Endodermal cell (in vitro differentiated cells): Measurements from ENCODE around the gene TFEB. TPM values are rescaled to one million over a fixed set of nuclear protein-coding genes. Genes with fewer than 3 reads are reported as not detected.

Experiments used
- DNase-seq: peaks from one replicate; pipeline ENCODE4 v3.0.0-alpha.2; 2017
- H3K27ac ChIP-seq: 2 replicates; pipeline ENCODE4 v1.5.1; 2013; ENCODE audit warnings: mild to moderate bottlenecking, low read depth, low read length, moderate library complexity
- H3K27me3 ChIP-seq: 2 replicates; pipeline ENCODE4 v1.6.1; 2013; ENCODE audit warnings: mild to moderate bottlenecking, low read length, moderate library complexity; ENCODE audit not compliant: insufficient read depth, control insufficient read depth, poor library complexity, severe bottlenecking
- H3K36me3 ChIP-seq: 2 replicates; pipeline ENCODE4 v1.7.0; 2013; ENCODE audit warnings: mild to moderate bottlenecking, low read length, moderate library complexity; ENCODE audit not compliant: control insufficient read depth, insufficient read depth
- H3K4me1 ChIP-seq: one replicate; pipeline ENCODE4 v1.7.0; 2013; ENCODE audit warnings: low read length; ENCODE audit not compliant: control insufficient read depth, insufficient read depth
- H3K4me3 ChIP-seq: 2 replicates; pipeline ENCODE4 v1.5.1; 2013; ENCODE audit warnings: mild to moderate bottlenecking, low read length, moderate library complexity
- H3K9ac ChIP-seq: 2 replicates; pipeline ENCODE4 v1.6.1; 2013; ENCODE audit warnings: mild to moderate bottlenecking, low read length, moderate library complexity; ENCODE audit not compliant: poor library complexity, severe bottlenecking; ENCODE audit errors: extremely low read depth
- H3K9me3 ChIP-seq: 2 replicates; pipeline ENCODE4 v1.6.1; 2013; ENCODE audit warnings: mild to moderate bottlenecking, low read length, moderate library complexity; ENCODE audit not compliant: control insufficient read depth
- H3K27ac Mint-ChIP-seq: 2 replicates; pipeline ENCODE4 v1.8.0; 2020; ENCODE audit warnings: mixed read lengths
- H3K27me3 Mint-ChIP-seq: 2 replicates; pipeline ENCODE4 v1.8.0; 2021; ENCODE audit warnings: mild to moderate bottlenecking, mixed read lengths; ENCODE audit not compliant: insufficient read depth
- H3K36me3 Mint-ChIP-seq: 2 replicates; pipeline ENCODE4 v1.8.0; 2020; ENCODE audit warnings: low read depth, mixed read lengths
- H3K4me1 Mint-ChIP-seq: 2 replicates; pipeline ENCODE4 v1.8.0; 2020; ENCODE audit warnings: mixed read lengths
- H3K4me3 Mint-ChIP-seq: 2 replicates; pipeline ENCODE4 v1.8.0; 2020; ENCODE audit warnings: mild to moderate bottlenecking, moderate library complexity, mixed read lengths
- H3K9me3 Mint-ChIP-seq: 2 replicates; pipeline ENCODE4 v1.8.0; 2020; ENCODE audit warnings: mild to moderate bottlenecking, mixed read lengths
- WGBS, 2 experiments: methylation state at CpG; one replicate each; pipeline versions ENCODE4 v1.1.5 to v1.1.7; 2013; ENCODE audit warnings: missing lambda C conversion rate in 2 of 2, mixed read lengths in 1 of 2; ENCODE audit not compliant: insufficient coverage in 1 of 2, insufficient read length in 1 of 2; 5-methylcytosine and 5-hydroxymethylcytosine counted together
- total RNA-seq, 2 donors: library from RNA; stranded (reverse); fragmentation: NEBNext Ultra II Directional in 1 of 2; extraction: Animal tissue kit (Norgen Biotek cat#: 25700) in 1 of 2; gene quantifications; 2 replicates in 1 of 2; 3 replicates in 1 of 2; pipeline ENCODE4 v1.2.1, GENCODE V29; 2021
- TF ChIP-seq, protein P1 (sequence below): fragments of 200-600 bp; sonication (generic); conservative IDR thresholded peaks from 2 replicates; pipeline ENCODE4 v1.5.0; 2021; ENCODE audit warnings: antibody characterized with exemption, mild to moderate bottlenecking

Gene TFEB
- total RNA-seq, 2 donors from 2014 or later = 0.24 TPM; not detected in 1

DNA sequence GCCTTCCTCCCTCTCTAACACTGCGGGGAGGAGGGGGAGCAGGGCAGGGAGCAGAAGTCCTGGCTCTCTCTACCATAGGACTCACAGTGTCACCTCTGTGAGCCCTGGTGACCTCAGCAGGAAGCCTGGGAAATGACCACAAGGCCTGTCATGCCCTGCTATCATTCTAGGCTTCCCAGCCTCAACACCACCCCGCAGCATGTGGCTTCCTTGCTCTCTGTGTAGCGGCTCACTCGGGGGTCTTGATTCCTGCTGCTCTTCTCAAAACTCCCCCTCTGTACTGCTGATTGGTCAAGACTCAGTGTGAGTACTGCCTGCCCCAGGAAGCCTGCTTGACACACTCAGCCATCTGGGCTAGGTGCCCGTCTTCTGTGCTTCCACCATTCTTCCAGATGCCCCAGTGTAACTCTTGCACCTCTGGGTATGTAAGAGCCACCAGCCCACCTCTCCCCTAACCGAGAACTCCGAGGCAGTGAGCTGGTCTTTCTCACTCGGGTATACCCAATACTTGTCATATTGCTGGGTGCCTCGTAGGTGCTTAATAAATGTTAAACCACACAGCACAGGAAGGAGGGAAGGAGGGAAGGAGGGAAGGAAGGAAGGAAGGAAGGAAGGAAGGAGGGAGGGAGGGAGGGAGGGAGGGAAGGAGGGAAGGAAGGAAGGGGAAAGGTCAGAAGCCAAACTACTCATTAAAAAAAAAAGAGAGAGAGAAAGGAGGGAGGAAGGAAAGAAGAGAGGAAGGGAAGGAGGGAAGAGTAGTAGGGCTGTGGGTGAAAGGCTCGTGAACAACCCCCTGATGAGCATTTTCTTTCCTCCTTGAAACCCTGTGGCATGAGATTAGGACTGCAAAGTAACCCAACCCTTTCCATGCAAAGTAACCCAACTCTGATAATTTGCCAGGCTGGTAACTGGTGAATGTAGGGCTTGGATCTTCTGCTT, 92.2 kb downstream of the TFEB start:
- Mint-ChIP-seq H3K27me3 (peaks cover 28% of the 10 kb centered on the region), H3K36me3 (peaks cover 29% of the 10 kb centered on the region), H3K4me1 (peaks cover 44% of the 10 kb centered on the region), H3K27ac (no peak overlapping the region), H3K9me3 (no peaks in the 10 kb centered on the region), H3K4me3 (no peak overlapping the region)
- TF ChIP-seq, protein P1, sequence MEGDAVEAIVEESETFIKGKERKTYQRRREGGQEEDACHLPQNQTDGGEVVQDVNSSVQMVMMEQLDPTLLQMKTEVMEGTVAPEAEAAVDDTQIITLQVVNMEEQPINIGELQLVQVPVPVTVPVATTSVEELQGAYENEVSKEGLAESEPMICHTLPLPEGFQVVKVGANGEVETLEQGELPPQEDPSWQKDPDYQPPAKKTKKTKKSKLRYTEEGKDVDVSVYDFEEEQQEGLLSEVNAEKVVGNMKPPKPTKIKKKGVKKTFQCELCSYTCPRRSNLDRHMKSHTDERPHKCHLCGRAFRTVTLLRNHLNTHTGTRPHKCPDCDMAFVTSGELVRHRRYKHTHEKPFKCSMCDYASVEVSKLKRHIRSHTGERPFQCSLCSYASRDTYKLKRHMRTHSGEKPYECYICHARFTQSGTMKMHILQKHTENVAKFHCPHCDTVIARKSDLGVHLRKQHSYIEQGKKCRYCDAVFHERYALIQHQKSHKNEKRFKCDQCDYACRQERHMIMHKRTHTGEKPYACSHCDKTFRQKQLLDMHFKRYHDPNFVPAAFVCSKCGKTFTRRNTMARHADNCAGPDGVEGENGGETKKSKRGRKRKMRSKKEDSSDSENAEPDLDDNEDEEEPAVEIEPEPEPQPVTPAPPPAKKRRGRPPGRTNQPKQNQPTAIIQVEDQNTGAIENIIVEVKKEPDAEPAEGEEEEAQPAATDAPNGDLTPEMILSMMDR = no peak
- H3K9me3 ChIP-seq = no peaks in the 10 kb centered on the region
- no peak overlapping the region for H3K9ac ChIP-seq
- no peak overlapping the region for H3K4me3 ChIP-seq
- 83 to 88% methylated on average over 6 to 10 of the region's 10 CpGs for WGBS, 2 experiments
- H3K27me3 ChIP-seq = peaks cover 16% of the 10 kb centered on the region
- peaks cover 8% of the 10 kb centered on the region for H3K4me1 ChIP-seq
- no peak overlapping the region for H3K27ac ChIP-seq
- DNase-seq = peak; percentile 49
- peaks cover 3% of the 10 kb centered on the region for H3K36me3 ChIP-seq

DNA sequence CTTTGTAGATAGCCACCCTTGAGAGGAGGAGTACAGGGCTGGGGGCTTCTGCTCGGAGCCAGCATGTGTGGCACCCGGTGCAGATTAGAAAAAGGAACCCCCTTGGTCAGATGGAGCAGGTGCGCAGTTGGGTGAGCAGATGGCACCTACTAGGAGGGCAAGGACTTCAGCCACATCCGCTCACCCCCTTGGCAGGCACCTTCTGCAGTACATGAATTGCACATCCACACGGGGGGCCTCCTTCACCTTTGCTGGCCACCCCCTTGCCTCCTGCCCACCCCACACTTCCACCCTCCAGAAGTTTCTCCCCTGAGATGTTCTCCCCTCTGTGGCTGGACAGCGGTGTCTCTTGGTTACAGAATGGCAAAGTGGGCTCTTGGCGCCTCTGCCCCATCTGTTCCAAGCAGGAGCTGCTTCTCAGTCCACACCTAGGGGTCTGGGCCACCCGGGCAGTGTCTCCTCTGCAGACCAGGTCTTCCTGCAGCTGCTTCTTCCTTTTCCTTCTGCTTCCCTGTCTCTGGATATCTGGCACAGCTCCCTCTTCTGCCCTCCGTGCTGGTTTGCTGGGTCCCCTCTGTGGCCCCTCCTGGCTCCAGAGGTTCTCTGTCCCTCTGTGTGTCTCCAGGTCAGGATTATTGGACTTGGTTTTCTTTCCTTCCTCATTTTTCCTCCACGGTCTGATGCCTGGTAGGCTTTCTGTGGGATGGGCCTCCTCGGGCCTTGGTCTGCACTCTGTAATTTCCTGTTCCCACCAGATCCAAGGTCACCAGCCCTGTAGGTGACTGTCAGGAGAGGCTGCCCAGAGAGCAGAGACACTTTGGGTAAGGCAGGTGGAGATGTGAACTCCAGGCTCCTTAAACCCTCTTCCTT, 93.1 kb downstream of the TFEB start:
- no peak for DNase-seq
- 91 to 92% methylated on average over 8 to 11 of the region's 11 CpGs for WGBS, 2 experiments
- H3K27ac ChIP-seq = no peak overlapping the region
- peaks cover 3% of the 10 kb centered on the region for H3K36me3 ChIP-seq
- TF ChIP-seq, protein P1 = no peak
- Mint-ChIP-seq H3K9me3 (no peaks in the 10 kb centered on the region), H3K4me3 (no peak overlapping the region), H3K36me3 (peaks cover 22% of the 10 kb centered on the region), H3K4me1 (peaks cover 44% of the 10 kb centered on the region), H3K27ac (no peak overlapping the region), H3K27me3 (peaks cover 35% of the 10 kb centered on the region)
- H3K4me1 ChIP-seq = peaks cover 9% of the 10 kb centered on the region
- H3K9me3 ChIP-seq = no peaks in the 10 kb centered on the region
- no peak overlapping the region for H3K4me3 ChIP-seq
- peaks cover 25% of the 10 kb centered on the region for H3K27me3 ChIP-seq
- H3K9ac ChIP-seq = no peak overlapping the region

DNA sequence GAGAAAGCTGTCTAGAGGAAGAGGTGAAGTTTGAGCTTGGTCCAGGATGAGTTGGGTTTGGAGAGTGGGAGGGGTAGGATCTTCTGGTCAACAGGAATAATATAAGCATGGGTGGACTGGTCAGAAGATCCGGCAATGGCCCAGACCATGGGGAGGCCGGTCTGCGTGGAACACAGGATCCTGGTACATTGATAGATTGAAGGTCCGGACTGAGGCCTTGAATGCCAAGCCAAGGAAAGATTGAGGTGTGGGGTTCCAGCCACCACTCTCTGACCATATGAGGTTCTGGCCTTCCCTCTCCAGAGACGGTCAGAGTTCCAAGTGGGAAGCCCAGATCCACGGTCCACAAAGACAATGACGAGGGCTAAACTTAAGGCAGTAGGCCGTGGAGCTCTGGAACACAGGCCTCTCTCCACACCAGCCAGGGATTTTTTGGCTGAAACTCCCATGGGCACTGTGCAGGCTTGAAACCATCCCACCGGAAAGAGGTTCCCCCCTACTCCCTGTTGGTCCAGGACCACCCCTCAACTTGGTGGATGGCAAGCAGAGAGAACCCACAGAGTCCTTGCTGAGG, 94.0 kb downstream of the TFEB start:
- Histone ChIP-seq H3K4me1 (peaks cover 9% of the 10 kb centered on the region), H3K36me3 (peaks cover 3% of the 10 kb centered on the region), H3K9ac (no peak overlapping the region), H3K27ac (no peak overlapping the region), H3K9me3 (no peaks in the 10 kb centered on the region), H3K27me3 (peaks cover 34% of the 10 kb centered on the region), H3K4me3 (no peak overlapping the region)
- H3K36me3 Mint-ChIP-seq = peaks cover 13% of the 10 kb centered on the region
- TF ChIP-seq, protein P1 = no peak
- H3K4me3 Mint-ChIP-seq = no peak overlapping the region
- DNase-seq = no peak
- WGBS, 2 experiments = 81 to 84% methylated on average over 6 to 9 of the region's 9 CpGs
- peaks cover 44% of the 10 kb centered on the region for H3K4me1 Mint-ChIP-seq
- no peak overlapping the region for H3K27ac Mint-ChIP-seq
- peaks cover 41% of the 10 kb centered on the region for H3K27me3 Mint-ChIP-seq
- no peaks in the 10 kb centered on the region for H3K9me3 Mint-ChIP-seq
